Right ventricle myocardium superior (tissue), 1 donor: ENCODE measurements around the gene RUFY2. TPM values are rescaled to one million over a fixed set of nuclear protein-coding genes. Genes with fewer than 3 reads are reported as not detected.
"Not testable (repeated sequence)": the region's sequence is repeated elsewhere in the genome, so short reads cannot be mapped to it uniquely, and the experiment has no call there.

Experiments
- ATAC-seq: fragments of 200-7000 bp; cut with Tn5 transposase; one replicate; pipeline ENCODE4 v1.9.1; 2020; ENCODE audit warnings: mild to moderate bottlenecking; ENCODE audit not compliant: poor library complexity
- DNase-seq: peaks from one replicate; pipeline ENCODE4 v3.0.0-alpha.2; 2020
- intact Hi-C: fragments of 100-400 bp; cut with DNase I; formaldehyde crosslinking; loops from one replicate; pipeline ENCODE4 v1.11.2; 2022
- long read RNA-seq: library from polyadenylated mRNA; unstranded; transcript quantifications from one replicate; pipeline ENCODE4 v2.0.0, GENCODE V29; 2021
- total RNA-seq: library from RNA; stranded (reverse); fragmentation: NEBNext Ultra II Directional; extraction: Animal tissue kit (Norgen Biotek cat#: 25700); gene quantifications from one replicate; pipeline ENCODE4 v1.2.1, GENCODE V29; 2021
- donor health status: DM: no; HTN: yes; CAD: no; lungs with severe emphysema.

Gene RUFY2, protein sequence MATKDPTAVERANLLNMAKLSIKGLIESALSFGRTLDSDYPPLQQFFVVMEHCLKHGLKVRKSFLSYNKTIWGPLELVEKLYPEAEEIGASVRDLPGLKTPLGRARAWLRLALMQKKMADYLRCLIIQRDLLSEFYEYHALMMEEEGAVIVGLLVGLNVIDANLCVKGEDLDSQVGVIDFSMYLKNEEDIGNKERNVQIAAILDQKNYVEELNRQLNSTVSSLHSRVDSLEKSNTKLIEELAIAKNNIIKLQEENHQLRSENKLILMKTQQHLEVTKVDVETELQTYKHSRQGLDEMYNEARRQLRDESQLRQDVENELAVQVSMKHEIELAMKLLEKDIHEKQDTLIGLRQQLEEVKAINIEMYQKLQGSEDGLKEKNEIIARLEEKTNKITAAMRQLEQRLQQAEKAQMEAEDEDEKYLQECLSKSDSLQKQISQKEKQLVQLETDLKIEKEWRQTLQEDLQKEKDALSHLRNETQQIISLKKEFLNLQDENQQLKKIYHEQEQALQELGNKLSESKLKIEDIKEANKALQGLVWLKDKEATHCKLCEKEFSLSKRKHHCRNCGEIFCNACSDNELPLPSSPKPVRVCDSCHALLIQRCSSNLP
- total RNA-seq, result 6.7 TPM
- long read RNA-seq, partial matches to known transcripts, result 0 of 1 reads
- long read RNA-seq, other reads (novel, unspliced or antisense), result 1 of 1 reads

DNA sequence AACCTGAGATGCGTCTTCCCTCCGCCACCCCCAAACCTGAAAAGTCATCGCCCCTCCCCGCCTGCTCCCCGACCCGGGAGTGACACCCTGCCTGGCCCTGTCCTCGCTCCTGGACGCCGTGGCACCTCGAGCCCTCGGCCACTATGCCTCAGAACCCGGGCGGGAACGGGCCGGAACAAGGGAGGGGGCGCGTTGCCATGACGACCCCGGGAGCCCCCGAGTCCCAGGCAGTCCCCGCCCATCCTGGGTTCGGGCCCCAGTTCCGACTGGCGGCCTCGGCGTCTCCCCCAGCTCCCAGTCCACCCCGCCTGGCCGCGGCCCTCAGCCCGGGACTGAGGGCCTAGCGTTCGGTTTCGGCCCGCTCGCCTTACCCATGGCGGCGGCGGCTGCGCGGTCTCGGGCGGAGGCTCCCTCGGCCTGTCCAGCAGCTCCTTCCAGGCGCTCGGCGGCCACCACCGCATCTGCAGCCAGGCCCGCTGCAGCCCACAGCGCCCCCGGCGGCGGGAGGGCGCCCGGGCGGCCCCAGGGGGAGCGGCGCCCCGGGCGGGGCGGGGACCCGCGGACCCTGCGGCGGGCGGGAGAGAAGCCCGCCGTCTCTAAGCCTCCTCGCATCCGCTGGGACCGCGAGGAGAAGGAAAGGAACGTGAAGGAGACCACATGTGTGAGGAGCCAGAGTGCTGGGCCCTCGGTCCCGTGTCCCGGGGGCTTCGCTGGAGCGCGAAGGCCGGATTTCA, at the start of gene RUFY2:
Gene RUFY2 (minus strand): TSS at position 463 of the 734 bp plus-strand sequence. CDS start 88 bp downstream, at position 375.
- DNase-seq, result peak; percentile 90
- ATAC-seq, result peak; percentile 99
- intact Hi-C loops, result no loop called here

DNA sequence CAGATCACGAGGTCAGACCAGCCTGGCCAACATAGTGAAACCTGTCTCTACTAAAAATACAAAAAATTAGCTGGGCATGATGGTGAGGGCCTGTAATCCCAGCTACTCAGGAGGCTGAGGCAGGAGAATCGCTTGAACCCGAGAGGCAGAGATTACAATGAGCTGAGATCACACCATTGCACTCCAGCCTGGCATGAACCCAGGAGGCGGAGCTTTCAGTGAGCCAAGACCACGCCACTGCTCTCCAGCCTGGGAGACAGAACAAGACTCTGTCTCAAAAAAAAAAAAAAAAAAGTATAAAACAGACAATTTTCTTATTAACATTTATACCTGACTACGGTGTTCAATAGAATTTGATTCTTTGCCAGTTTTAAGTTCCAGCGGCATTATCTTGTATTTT, 42.6 kb upstream of the RUFY2 start:
- ATAC-seq, intact Hi-C loops: not testable (repeated sequence)
- DNase-seq, result peak; percentile 67

DNA sequence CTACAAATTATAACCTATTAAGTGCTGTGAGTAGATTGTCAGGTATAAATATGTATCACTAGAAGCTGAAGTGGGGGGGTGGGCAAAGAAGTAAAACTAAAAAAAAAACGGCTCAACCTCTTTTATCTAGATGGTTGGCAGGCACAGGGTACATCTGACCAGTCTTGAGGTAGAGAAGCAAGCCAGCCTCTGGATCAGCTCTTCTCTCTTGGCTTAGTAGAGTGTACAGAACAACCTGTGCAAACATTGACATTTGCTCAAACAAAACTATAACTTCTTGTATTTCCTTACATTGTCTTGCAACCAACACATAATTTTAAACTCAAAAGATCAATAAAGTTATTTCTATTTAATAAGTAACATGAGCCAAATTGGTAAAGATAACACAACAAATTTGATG, 39.1 kb upstream of the RUFY2 start:
- ATAC-seq (no peak), DNase-seq (no peak)

DNA sequence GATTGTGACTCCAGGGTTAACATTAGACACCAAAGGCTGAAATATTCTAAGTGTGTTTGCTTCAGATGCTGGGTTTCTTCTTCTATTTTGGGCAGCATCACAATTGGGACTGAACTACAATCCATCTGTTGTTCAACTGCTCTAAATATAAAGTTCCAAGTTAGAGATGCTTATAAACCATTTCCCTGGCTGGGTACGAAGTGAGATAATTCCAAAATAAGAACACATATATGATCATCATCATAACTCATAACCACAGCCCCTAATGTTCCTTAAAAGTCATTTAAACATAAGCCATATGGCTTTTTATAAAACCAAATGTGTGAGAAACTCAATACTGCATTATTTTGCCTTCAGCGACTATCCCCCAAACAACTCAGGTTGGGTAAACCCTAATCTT, 35.9 kb upstream of the RUFY2 start:
- ATAC-seq, result no peak
- intact Hi-C loops, result no loop called here
- DNase-seq, result no peak

More for the DNA sequence above, 39.1 kb upstream of the RUFY2 start:
- intact Hi-C loops, result no loop called here

DNA sequence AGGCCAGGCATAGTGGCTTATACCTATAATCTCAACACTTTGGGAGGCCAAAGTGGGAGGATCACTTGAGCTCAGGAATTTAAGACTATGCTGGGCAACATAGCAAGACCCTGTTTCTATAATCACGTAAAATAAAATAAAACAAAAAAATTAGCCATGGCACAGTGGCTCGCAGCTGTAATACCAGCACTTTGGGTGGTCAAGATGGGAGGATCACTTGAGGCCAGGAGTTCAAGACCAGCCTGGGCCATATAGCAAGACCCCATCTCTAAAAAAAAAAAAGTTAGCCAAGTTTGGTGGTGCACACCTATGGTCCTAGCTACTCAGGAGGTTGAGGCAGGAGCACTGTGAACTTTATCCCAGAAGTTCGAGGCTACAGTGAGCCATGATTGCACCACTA, 33.8 kb upstream of the RUFY2 start:
- intact Hi-C loops, result no loop called here
- DNase-seq, result no peak
- ATAC-seq, result no peak

DNA sequence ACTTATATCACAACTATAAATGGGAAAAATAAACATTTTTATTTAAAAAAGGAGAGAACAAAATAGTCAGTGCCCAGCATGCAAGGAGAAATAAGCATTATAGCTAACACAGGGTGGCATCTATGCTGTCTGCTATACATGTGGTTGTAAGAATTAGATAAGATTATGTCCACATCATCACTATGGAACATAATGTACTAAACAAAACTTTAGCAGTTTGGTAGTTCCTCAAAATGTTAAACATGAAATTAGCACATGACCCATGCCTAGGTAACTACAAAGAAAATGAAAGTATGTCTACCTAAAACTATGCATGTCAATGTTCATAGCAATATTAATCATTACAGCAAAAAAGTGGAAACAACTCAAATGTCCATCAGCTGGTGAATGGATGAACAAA, 28.7 kb upstream of the RUFY2 start:
- intact Hi-C loops, result no loop called here
- no peak for DNase-seq
- ATAC-seq, result no peak

DNA sequence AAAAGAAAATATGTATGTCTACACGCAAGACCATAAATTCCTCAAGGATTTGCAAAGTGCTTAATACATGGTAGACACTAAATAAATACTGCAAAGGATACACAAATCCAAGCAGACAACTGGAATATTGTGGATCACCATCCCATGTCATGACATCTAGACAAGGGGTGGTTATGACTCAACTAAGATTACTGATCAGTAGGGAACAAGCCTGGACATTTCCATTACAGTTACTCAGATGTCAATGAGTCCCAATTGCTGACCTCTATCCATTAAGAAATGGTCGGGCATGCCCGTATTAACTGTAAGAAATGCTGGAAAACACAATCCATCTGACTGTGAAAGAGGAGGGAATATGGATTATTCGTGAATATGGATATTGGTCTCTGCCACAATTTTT, 27.6 kb upstream of the RUFY2 start:
- intact Hi-C loops, result no loop called here
- no peak for ATAC-seq
- DNase-seq, result no peak

DNA sequence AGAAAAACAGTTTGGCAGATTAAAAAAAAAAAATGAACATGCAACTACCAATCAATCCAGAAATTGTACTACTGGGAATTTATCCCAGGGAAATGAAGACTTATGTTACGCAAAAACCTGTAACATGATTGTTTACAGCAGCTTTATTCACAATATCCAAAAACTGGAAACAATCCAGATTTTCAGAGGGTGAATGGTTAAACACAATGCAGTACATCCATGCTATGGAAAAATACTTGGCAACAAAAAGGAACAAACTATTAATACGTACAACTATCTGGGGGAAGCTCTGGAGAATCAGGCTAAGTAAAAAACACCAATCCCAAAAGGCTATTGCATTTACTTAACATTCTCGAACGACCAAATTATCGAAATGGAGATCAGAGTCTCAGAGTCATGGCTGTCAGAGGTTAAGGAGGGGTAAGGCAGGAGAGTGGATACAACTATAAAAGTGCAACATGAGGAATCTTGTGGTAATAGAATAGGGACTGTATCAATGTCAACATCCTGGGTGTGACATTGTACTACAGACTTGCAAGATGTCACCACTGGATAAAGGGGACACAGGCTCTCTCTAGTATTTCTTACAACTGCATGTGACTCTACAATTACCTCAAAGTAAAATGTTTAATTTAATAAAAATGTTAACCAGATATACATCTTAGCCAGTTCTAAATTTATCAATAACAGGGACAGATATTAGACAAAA, 21.5 kb upstream of the RUFY2 start:
- intact Hi-C loops, result no loop called here
- DNase-seq (no peak), ATAC-seq (no peak)

DNA sequence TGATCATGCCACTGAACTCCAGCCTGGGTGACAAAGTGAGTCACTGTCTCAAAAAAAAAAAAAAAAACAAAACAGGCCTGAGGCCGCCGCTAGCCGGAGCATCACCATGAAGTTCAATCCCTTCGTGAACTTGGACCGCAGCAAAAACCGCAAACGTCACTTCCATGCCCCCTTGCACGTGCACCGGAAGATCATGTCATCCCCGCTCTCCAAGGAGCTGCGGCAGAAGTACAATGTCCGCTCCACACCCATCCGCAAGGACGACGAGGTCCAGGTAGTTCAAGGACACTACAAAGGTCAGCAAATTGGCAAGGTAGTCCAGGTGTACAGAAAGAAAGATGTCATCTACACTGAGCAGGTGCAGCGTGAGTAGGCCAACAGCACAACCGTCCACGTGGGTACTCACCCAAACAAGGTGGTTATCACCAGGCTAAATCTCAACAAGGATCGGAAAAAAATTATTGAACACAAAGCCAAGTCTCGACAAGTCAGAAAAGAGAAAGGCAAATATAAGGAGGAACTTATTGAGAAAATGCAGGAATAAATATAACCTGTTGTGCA, 17.5 kb upstream of the RUFY2 start:
- DNase-seq (no peak), ATAC-seq (no peak)
- intact Hi-C loops, result no loop called here

DNA sequence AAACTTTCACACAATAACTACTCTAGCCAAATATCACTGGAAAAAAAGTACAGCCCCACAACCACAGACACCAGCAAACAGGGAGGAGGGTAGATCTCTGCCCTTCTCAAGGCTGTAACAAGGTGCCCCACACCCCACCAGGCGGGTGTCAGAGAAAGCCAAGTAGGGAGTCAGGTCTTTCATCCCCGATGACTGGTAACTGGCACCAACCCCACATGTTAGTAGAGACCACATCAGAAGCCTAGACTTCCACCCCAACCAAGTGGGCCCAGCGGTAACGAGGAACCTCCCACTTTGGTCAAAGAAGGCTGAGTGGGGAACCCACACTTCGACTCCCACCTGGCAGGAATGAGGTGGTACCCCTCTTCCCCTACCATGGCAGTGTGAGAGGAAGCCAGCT, 16.4 kb upstream of the RUFY2 start:
- no peak for DNase-seq
- intact Hi-C loops, result no loop called here
- no peak for ATAC-seq

DNA sequence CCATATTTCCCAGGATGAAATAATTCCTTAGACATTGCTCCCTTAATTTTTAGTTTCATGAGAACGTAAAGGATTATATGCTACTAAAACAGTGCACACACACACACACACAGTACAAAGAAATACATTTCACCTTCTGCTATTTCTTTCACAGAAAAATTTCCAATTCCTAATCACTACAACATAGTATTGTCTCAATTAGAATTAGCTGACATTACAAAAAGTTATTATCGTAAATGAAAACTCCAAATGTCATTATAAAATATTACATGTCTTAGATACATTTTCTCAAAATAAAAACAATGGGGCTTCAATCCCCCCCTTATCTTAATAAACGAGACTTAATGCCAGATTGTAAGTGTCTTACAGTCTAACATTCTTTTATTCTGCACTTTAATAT, 12.3 kb upstream of the RUFY2 start:
- intact Hi-C loops, result no loop called here
- no peak for DNase-seq
- ATAC-seq, result no peak

DNA sequence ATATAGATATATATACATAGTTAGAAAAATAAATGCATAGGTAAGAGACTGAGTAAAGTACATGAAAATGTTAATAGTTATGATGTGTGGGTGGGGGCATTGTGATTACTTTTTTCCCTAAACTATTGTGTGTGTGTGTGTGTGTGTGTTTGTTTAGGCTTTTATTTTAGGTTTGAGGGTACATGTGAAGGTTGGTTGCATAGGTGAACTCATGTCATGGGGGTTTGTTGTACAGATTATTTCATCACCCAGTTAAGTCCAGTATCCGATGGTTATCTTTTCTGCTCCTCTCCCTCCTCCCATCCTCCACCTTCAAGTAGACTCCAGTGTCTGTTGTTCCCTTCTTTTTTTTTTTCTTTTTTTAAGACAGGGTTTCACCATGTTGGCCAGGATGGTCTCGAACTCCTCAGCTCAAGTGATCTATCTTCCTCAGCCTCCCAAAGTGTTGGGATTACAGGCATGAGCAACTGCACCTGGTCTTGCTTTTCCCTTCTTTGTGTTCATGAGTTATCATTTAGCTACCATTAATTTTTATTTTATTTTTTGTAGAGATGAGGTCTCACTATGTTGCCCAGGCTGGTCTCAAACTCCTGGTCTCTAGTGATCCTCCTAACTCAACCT, 1.9 kb upstream of the RUFY2 start:
- ATAC-seq (no peak), DNase-seq (no peak)
- intact Hi-C loops, result no loop called here

DNA sequence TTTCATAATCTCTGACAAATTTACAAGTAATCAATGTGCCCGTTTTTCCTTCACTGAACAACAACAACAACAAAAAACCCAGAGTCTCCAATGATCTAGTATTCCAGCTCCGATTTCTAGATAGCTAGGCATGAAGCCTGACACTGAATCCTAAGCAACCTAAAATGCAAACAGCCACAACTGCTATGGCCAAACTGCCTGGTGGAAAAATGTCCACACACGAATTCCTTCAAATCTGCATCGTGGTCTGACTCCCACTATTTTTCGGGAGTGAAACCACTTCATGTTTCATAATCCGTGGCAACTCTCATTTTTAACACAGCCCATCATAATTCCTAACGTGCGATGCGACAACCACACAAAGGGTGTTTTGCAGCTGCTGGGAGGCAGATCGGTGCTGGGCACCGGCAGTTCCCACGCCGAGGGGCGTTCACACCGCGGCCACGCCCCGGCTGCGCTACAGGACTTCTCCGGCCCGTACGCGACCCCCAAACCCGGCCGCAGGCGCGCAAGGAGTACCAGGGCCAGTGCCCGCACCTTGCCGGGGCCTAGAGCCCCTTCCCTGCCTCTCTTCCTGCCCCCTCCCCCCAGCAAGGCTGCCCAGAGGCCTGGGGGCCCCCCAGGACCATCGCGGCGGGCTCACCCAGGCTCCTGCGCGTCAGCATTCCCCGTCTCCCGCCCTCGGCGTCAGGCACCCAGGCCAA, 814 bp downstream of the RUFY2 start:
- intact Hi-C loops, result no loop called here
- DNase-seq (peak; percentile 74), ATAC-seq (peak; percentile 72)

DNA sequence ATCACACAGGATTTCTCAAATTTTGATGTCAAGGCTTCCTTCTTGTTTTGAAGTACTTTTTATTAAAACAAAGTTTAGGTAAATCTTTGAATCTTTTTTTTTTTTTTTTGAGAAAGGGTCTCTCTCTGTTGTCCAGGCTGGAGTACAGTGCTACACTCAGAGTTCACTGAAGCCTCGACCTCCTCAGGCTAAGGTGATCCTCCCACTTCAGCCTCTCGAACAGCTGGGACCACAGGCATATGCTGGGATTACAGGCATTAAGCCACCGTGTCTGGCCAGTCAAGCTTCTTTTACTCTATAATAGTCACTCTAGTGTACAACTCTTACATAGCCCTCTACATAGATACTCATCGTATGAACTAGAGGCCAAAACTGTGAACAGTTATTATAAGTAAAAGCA, 3.4 kb downstream of the RUFY2 start:
- DNase-seq (no peak), ATAC-seq (no peak)
- intact Hi-C loops, result no loop called here

DNA sequence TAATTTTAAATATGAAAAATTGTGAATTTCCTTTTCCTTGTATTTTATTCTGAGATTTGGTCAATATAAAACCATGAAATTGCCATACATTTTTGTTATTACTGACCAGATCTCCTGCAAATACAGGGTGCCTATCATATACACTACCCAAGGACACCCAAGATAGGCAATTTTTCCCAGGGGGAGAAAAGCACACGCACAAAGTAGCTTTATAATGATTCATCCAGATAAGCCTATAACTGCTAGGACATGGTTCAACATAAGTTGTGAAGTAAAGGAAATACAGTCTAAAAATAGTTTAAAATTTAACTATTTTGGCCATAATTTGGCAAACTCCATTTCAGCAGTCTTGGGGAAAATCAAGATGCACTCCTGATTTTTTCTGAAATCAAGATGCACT, 4.8 kb downstream of the RUFY2 start:
- no peak for DNase-seq
- intact Hi-C loops, result no loop called here
- no peak for ATAC-seq

DNA sequence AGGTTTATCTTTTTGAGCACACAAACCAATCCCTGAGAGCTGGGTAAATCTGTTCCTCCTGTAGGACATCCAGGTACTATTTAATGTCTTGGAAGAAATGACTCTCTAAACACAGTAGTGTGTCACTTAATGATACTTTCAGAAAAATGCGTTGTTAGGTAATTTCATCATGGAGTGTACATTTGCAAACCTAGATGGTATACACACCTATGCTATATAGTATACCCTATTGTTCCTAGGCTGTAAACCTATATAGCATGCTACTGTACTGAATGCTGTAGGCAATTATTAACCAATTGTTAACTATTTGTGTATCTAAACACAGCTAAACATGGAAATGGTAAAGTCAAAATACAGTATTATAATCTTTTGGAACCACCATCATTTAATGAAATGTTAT, 10.1 kb downstream of the RUFY2 start:
- ATAC-seq, result no peak
- intact Hi-C loops, result no loop called here
- no peak for DNase-seq

DNA sequence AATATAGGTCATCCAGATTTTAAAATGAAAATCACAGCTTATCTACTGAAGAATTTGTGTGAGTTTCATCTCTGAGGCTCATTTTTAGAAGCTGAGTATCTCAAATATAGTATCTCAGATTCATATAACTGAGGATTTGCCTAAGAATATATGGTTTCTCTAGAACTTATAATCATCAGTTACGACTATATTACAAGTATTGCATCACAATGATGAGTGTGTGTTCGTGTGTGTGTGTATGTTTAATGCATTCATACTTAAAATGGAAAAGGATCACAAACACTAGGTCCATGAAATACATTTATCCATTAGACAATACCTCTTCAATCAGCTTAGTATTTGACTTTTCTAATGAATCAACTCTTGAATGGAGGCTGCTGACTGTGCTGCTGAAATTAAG, 21.3 kb downstream of the RUFY2 start:
- ATAC-seq, result no peak
- DNase-seq, result no peak
- intact Hi-C loops, result no loop called here

DNA sequence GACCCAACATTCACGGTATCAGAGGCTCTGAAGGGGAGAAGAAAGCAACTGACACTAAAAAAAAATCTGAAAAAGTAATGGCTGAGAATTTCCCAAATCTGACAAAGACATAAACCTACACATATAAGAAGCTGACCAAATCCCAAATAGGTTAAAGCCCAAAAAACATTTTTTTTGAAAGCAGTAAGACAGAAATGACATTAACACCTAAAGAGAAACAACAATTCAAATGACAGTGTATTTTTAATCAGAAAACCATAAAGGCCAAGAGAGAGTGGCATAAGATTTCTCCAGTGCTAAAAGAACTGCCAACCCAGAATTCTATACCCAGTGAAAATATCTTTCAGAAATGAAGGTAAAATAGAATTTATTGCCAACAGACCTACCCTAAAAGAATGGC, 35.5 kb downstream of the RUFY2 start:
- no peak for DNase-seq
- intact Hi-C loops, result no loop called here
- ATAC-seq, result no peak
